Left cardiac atrium (tissue), 4 donors: ENCODE data around the gene CLNS1A. TPM values are rescaled to one million over a fixed set of nuclear protein-coding genes. Genes with fewer than 3 reads are reported as not detected.

ENCODE experiments used
- ATAC-seq, 2 donors: fragments of 200-7000 bp; cut with Tn5 transposase; one replicate each; pipeline ENCODE4 v1.9.1; 2020; ENCODE audit warnings: mild to moderate bottlenecking in 2 of 2, moderate library complexity in 2 of 2
- DNase-seq: peaks from one replicate; pipeline ENCODE4 v3.0.0-alpha.2; 2020
- intact Hi-C, 2 donors: fragments of 100-400 bp; cut with DNase I; formaldehyde crosslinking; loops; one replicate each; pipeline versions ENCODE4 v1.14.1 to v1.15.1; 2022 to 2023
- long read RNA-seq: library from polyadenylated mRNA; unstranded; transcript quantifications from one replicate; pipeline ENCODE4 v2.0.0, GENCODE V29; 2021
- total RNA-seq, 2 donors: library from RNA; stranded (reverse); fragmentation: NEBNext Ultra II Directional; extraction: Animal tissue kit (Norgen Biotek cat#: 25700); gene quantifications; one replicate each; pipeline ENCODE4 v1.2.1, GENCODE V29; 2021
- donor health status: DM: no; HTN: yes; CAD: no.
- donor health status: DM: no; HTN: yes; CAD: no; lungs with severe emphysema.
- donor health status: DM: yes; HTN: yes; CAD: no.
- donor health status: Dilated cardiomyopathy.

The CLNS1A gene, protein sequence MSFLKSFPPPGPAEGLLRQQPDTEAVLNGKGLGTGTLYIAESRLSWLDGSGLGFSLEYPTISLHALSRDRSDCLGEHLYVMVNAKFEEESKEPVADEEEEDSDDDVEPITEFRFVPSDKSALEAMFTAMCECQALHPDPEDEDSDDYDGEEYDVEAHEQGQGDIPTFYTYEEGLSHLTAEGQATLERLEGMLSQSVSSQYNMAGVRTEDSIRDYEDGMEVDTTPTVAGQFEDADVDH
- 10 to 100 TPM; 58.6 to 64.5 TPM for total RNA-seq
- long read RNA-seq, transcript CLNS1A-210 (7 exons, 953 nt), result minor isoform, 5 of 45 reads
- long read RNA-seq, transcript CLNS1A-204 (7 exons, 2,993 nt), result major isoform, 36 of 45 reads
- long read RNA-seq, partial matches to known transcripts, result 0 of 45 reads
- long read RNA-seq, other reads (novel, unspliced or antisense), result 2 of 45 reads

DNA sequence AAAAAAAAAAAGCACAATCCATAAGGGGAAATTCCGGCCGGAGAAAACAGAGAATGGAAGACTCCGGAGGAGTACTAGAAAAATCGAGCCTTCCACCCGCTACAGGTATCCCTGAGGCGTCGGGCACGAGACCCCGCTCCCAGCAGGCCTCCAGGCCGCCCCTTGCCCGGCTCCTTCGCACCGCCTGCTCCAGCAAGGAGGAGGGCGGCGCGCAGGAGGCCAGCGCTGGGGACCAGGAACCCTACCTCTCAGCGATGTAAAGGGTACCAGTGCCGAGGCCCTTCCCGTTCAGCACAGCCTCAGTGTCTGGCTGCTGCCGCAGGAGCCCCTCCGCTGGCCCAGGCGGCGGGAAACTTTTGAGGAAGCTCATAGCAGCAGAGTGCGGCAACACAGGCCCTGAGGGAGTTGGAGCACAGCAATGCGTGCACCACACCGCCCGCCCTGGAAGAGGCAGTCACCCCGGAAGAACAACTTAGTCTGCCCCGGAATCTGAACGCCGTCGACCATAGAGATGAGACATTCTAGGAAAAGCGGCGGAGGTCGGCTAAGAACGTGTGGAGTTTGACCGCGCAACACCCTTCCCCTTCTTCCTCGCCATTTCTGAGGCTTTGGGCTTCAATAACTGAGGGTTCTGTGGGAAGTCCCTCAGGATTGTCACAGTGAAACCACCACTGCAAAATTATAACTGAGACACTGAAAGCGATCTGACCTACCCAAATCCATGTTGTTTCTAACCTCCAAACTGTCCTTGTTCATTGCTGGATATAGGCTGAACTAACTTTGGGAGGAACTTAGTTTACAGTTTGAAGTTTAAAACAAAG is at the start of gene CLNS1A:
Gene CLNS1A (minus strand): TSS at position 450 of the 821 bp plus-strand sequence. CDS start 80 bp downstream, at position 370.
- intact Hi-C loops, result no loop called here

DNA sequence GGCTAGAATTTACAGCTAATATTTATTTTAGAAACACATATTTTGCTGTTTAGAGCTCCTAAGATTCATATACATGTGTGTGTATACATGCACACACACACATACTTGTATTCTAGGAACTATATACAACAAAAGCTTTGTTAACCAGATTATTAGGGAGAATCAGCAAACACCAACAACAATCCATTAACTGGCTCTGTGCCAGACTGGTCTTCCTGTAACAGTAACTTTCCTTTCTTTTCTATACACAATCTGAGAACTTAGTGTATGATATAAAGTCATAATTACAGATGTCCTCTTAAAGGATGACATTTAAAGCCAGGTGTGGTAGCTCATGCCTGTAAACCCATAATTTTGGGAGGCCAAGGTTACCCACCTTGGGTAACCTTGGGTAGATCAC is 49.5 kb upstream of the CLNS1A start:
- DNase-seq, result no peak
- intact Hi-C loops, result no loop called here
- no peak for ATAC-seq

More for the DNA sequence above, at the start of gene CLNS1A:
- ATAC-seq (peak; percentile 99), DNase-seq (peak; percentile 87)

DNA sequence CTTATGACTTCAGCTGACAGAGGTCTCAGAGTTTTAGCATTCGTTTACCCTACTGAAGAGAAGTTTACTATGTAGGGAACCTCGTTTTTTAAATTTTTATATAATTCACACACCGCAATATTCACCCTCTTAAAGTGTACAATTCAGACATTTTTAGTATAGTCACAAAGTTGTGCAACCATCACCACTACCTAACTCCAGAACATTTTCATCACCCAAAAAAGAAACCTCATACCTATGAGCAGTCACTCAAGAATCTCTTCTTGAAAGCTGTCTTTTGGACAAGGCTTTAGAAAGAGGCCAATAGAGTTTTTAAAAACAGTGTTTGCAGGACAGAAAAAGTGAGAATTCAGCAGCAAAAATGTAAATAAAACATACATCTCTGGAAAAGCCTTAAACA is 39.5 kb upstream of the CLNS1A start:
- no peak for ATAC-seq
- intact Hi-C loops, result no loop called here
- no peak for DNase-seq

DNA sequence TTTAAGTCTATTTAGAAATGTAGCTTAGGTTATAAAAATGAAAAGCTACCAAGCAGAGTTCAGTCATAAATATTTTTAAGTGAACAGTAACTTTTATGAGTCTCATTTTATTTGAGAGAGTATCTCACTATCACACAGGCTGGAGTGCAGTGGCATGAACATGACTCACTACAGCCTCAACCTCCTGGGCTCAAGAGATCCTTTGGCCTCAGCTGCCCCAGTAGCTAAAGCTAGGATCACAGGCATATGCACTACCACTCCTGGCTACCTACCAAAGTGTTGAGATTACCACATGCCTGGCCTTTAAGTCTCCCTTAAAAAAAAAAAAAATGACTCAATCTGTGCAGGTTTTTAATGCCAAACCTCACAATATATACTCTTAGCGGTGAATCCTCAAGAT is 34.7 kb upstream of the CLNS1A start:
- DNase-seq, result no peak
- intact Hi-C loops, result no loop called here
- ATAC-seq, result peak in 1 of 2 donors; percentile 93

DNA sequence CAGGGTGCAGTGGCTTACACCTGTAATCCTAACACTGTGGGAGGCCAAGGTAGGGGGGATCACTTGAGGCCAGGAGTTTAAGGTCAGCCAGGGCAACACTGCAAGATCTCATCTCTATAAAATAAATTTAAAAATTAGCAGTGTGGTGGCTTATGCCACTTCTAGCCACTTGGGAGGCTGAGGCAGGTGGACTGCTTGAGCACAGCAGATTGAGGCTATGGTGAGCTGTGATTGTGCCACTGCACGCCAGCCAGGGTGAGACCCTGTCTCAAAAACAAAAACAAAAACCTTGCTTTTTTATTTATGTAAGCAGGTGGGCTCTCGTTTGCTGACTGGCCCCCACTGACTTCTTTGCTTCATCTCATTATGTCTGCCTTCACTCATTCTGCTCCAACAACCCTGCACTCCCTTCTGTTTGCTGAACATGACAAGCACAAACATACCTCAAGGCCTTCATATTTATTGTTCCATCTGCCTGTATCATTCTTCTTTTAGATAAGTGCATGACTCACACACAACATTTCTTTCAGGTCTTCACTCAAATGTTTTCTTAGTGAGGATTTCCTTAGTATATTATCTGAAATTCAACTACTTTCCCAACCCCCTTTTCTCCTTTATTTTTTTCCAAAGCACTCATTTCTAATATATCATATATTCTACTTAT is 32.4 kb upstream of the CLNS1A start:
- intact Hi-C loops, result no loop called here
- ATAC-seq (peak in 1 of 2 donors; percentile 25), DNase-seq (no peak)

DNA sequence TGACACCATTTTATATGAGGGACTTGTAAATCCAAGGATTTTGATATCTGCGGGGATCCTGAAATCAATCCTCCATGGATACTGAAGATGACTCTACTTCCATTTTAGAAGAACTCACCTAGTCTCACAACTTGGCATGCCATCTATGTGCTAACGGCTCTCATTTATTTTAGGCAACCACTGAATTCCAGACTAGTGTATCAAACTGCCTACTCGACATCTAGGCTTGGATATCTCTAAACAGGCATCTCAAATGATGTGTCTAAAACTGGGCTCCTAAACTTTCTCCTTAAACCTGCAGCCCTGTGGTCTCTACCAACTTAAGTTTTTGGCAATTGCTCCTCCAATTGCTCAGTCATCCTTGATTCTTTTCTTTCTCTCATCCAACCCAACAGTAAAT is 31.2 kb upstream of the CLNS1A start:
- ATAC-seq, result peak in 1 of 2 donors; percentile 46
- intact Hi-C loops, result no loop called here
- no peak for DNase-seq

DNA sequence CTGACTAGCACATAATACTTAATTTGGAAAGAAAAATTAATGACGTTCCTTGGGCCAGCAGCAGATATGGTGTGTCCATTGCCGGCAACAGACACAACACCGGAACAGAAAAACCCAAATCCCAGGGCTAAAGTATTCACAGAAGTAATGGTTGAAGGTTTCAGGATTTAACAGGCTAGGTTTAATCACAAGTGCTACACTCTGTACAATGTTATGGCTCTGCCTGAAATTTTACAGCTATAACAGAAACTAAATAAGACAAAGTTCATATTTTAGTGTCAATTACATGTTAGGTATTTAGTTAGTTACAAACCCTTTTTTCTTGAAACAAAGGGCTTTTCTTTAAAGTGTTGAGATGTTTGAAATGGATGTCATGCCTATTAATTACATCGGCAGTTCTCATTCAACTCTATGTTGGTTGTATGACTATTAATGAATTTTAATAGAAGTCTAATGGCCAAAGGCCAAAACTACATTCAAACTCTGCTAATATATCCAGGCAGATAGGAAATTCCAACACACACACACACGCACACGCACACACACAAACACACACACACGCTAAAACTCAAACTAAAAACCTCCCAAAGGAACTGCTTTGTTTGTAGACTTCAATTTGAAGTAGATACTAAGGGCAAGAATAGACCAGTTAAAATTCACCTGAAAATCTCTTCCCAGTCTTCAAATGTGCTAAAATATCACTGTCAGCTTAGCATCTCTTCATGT is 27.8 kb upstream of the CLNS1A start:
- no peak for DNase-seq
- intact Hi-C loops, result no loop called here
- ATAC-seq, result no peak

DNA sequence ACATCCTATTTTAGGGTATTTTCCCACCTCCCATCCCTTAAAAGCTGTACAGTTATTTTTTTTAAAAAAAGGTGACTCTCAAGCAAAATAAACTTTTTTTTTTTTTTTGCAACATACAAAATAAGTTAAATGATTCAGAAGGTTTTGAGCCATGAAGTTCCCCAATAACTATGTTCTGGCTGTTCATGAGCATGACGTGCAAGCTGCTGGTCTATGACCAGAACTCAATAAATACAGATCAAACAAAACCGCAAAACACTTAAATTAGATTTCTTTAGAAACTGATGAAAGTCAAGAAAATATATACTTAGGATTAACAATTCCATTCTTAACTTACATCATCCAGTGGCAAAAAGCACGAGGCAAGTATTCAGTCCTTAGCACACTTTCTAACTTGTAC is 24.1 kb upstream of the CLNS1A start:
- intact Hi-C loops, result no loop called here
- ATAC-seq (no peak), DNase-seq (no peak)

DNA sequence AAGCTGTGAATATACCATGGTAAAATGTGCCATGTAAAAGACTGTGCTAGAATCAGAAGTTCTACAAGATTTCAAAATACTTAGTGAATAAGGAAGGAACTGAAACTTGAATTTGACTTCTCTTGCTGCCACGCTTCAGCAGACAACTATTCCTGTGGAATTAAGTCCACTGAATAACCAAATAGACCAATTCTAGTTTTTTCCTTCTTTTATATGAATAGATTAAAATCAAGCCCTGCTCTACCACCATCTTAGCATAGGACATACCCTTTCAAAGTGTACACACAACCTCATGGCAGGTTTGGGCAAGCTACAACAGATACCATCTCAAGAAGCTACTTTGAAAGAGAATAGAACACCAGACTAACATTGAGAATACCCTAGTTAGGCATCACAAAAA is 23.4 kb upstream of the CLNS1A start:
- DNase-seq, result no peak
- intact Hi-C loops, result no loop called here

DNA sequence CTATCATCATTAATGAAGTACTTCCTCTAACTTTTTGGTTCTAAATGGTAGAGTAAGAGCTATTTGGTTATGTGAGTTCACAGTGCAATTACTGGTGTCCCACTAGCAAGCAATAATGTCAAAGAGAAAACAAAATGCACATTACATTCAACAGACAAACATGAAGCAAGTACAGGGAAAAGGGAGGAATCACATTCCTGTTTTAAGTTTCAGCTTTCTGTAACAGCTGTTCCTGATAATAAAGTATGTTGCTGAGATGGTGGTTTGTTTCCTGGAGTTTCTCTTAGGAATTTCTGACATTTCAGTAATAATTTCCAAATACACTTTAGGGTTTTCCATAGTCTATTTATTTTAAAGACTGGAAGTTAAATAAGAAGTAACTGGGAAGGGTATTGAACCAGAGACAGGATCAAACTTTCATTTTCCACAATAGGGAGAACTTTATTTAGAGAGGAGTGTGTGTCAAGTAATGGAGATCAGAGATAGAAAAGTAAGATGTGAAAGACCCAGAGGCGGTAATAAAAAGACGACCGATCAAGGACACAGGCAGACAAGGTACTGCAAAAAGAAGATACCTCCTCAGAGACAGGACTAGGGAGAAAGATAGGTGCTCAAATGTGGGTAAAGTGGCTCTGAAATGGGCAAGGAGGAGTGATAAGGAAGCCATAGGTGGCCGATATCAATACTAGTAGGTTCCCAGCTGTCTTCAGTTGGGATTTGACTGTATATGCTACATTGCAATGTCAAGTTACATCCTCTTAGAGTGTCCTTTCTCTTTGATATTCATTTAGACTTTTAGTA is 20.8 kb upstream of the CLNS1A start:
- intact Hi-C loops, result no loop called here
- no peak for DNase-seq
- ATAC-seq, result no peak

More for the DNA sequence above, 23.4 kb upstream of the CLNS1A start:
- ATAC-seq, result no peak

DNA sequence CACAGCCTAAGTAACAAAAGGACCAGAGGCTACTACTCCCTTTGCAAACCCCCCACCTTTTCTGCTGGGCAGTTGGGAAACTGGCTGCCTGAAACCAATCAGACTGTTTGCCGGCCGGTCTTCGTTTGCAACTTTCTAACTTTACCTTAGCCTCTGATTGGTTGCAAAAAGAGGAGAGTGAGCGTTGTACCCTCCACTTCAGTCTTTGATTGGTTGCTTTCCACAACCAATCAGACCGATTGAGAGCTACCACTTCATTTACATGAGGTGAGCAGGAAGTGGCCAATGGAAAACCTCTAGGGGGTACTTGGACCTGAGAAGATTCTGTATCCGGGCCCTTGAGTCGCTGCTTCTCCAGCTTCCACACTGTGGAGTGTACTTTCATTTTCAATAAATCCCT is 18.8 kb upstream of the CLNS1A start:
- intact Hi-C loops, result no loop called here
- no peak for DNase-seq
- no peak for ATAC-seq

DNA sequence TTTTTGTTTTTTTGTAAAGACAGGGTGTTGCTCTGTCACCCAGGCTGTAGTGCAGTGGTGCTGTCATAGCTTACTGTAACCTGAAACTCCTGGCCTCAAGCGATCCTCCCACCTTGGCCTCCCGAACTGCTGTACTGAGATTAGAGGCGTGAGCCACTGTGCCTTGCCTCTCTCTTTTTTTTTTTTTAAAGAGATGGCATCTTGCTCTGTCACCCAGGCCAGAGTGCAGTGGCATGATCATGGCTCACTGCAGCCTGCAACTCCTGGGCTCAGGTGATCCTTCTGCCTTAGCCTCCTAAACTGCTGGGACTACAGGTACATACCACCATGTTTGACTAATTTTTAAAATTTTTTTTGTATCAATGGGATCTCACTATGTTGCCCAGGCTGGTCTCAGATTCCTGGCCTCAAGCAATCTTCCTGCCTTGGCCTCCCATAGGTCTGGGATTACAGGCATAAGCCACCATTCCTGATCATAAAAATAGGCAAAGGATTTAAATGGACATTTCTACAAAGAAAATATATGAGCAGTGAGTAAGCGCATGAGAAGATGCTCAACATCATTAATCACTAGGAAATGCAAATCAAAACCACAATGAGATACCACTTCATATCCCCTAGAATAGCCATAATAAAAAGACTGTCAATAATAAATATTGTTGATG is 17.3 kb upstream of the CLNS1A start:
- ATAC-seq (no peak), DNase-seq (no peak)
- intact Hi-C loops, result no loop called here

DNA sequence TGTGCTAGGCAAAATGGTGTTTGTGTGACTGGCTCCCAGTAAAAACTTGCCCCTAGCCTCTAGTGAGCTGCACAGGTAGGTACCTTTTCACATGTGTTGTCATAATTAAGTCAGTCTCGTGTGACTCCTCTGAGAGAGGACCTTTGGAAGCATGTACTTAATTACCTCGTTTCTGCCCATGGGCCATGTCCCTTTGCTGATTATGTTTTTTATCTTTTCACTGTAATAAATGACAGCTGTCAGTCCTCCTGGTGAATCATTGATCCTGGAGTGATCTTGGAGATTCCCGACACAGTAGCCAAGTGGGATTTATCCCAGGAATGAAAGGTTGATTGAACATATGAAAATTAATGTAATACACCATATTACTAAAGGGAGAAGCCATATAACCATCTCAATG is 12.5 kb upstream of the CLNS1A start:
- intact Hi-C loops, result no loop called here
- ATAC-seq, result no peak
- DNase-seq, result no peak

DNA sequence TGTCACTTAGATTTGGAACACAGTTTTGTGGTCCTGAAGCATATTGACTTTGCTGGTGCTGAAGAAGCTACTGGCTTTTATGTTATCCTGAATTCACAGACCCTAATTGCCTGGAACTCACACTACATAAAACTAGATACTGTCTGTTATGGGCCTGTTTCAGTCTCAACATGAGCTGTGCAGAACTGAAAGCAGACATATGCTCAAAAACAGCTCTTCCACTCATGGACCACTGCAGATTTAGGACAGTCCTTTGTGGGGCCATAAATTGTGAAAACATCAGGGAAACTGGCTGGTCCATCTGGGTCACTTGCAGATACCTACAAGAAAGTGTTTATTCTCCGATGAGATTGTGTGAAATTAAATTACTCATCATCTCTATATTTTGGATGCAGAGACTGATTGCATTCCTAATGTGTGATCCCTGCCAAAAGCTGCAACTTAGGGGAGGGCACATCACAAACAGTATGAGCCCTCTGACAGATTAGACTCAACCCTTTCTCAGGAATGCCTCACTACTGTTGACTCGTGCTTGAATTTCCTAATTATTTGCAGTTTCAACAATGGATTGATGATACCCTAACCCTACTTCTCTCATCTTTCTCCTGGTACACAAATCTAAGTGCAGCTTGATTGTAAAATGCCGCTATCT is 10.2 kb upstream of the CLNS1A start:
- DNase-seq, result no peak
- intact Hi-C loops, result no loop called here

DNA sequence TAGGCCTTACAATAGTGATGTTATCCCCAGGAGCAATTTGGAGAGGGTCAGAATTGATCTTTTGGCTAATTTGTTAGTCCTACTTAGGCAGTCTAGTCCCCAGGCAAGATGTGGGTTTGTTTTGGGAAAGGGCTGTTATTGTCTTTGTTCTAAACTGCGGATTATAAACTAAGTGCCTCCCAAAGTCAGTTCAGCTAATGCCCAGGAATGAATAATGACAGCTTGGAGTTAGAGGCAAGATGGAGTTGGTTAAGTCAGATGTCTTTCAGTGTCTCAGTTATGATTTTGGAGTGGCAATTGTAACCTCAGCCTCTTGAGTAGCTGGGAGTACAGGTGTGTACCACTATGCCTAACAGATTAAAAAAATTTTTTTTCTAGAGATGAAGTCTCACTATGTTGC is 7.3 kb upstream of the CLNS1A start:
- DNase-seq (no peak), ATAC-seq (no peak)
- intact Hi-C loops, result no loop called here

More for the DNA sequence above, 10.2 kb upstream of the CLNS1A start:
- ATAC-seq, result peak in 1 of 2 donors; percentile 71

DNA sequence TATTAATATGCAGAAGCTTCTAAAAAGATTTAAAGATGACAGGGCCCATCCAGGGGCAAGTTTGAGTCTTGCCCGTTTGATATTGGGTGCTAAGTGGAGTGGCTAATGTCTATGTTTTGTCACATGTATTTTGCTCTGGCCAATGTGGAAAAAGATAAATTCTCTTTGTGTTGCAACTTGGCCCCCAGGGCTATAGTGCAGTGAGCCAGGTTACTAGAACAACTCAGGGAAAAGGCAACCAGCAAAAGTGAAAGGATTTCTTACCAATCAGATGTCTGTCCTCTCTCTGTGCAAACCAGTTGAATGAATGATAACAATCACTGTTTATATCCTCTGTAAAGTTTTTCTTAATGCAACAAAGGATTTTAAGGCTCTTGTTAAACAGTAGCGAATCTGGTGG is 4.6 kb upstream of the CLNS1A start:
- DNase-seq (no peak), ATAC-seq (no peak)
- intact Hi-C loops, result no loop called here

DNA sequence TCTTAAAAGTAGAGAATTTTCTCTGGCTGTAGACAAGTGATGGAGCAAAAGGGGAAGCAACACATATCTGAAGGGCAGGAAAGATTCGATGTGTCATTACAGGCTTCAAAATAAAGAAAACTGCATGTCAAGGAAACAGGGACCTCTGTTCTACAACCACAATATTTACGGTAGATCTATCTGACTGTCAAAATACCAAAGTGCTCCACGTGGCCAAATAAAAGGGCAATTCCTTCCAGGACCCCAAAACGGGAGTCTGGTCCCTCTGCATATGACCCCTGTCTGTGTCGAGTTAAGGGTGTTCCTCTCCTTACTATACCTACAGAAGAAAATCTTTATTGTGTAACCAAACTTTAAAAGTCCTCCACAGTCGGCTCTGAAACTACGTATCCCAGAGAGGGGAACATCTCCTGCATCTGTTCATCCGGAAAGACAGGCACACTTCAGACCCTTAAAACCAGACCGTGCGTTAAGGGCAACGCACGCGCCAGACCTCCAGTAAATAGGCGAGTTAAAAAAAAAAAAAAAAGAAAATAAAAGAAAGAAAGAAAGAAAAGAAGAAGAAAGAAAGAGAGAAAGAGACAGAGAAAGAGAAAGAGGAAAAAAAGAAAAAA is 756 bp downstream of the CLNS1A start:
- DNase-seq (no peak), ATAC-seq (no peak)
- intact Hi-C loops, result no loop called here
